Measurements from ENCODE around the gene KANSL1.
A peak's percentile ranks its signal among the peaks of the same experiment; 100 is the strongest.
"Not testable (repeated sequence)": the region's sequence is repeated elsewhere in the genome, so short reads cannot be mapped to it uniquely, and the experiment has no call there.

KANSL1 gene

DNA sequence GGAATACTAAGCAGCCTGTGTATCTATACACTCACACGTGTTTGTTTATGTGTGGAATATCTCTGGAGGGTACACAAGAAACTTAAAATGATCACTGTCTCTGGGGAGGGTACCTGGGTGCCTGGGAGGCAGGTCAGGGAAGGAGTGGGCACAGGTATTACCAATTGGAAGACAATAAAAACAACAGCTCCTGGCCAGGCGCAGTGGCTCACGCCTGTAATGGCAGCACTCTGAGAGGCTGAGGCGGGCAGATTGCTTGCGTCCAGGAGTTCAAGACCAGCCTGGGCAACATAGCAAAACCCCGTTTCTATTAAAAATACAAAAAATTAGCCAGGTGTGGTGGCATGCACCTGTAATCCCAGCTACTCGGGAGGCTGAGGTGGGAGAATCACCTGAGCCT, 169.9 kb downstream of the KANSL1 start:
- DNase-seq (ENCODE audit: low read depth): not testable (repeated sequence)

DNA sequence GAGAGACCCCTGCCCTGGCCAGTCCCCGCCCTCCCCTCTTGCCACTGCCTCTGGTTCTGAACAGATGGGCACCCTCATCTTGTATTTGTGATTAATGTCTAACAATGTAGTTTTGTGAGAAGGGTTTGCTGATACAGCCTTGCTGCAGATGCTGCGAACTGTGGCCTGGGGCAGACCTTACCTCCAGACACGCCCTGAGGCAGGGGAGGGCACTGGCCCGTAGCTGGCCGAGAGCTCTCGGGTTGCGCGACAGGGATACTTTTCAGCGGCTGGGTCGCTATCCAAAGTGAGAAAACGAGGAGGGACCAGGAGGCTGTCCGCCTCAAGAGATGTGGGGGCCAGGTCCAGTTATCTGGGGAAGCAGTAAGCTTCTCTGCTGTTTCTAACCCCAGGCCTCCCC, 172.2 kb downstream of the KANSL1 start:
- no peak for DNase-seq (ENCODE audit: low read depth)

DNA sequence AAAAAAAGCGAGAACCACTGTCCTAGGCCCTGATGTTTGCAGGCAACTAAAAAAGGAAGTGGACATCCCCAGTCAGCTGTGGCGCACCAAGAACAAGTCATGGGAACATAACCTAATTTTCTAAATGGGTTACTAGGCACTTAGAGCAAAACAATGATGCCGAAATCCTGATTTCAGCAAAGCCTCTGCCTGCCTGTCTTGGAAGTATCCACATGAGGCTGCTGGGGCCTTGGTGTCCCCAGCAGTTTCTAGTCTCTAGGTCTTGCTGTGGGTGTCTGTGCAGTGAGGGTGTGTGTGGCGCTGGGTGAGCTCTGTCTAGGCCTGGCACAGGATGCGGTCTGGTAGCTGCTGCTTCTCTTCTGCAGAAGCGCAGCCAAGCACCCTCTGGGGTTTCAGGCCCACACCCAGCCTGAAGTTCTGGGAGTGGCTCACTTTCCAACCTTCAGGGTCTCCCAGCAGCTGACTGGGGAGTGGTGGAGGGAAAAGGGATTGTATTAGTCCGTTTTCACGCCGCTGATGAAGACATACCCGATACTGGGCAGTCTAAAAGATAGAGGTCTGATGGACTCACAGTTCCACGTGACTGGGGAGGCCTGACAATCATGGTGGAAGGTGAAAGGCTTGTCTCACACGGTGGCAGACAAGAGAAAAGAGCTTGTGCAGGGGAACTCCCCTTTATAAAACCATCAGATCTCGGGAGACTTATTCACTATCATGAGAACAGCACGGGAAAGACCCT, 173.0 kb downstream of the KANSL1 start:
- no peak for DNase-seq (ENCODE audit: low read depth)

DNA sequence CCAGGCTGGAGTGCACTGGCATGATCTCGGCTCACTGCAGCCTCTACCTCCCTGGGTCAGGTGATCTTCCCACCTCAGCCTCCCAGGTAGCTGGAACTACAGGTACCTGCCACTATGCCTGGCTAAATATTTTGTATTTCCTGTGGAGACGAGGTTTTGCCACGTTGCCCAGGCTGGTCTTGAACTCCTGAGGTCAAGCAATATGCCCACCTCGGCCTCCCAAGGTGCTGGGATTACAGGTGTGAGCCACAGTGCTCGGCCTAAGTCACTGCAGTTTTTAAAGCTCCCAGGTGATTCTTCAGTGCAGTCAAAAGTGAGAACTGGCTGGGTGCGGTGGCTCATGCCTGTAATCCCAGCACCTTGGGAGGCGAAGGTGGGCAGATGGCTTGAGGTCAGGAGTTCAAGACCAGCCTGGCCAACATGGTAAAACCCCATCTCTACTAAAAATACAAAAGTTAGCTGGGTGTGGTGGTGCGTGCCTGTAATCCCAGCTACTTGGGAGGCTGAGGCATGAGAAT, 173.8 kb downstream of the KANSL1 start:
- not testable (repeated sequence) for DNase-seq (ENCODE audit: low read depth)

- peak; percentile 77 for DNase-seq (ENCODE audit: low read depth)
Observed at GRCh38 chr17:46013502-46014165, 179.6 kb downstream of the KANSL1 start.

GRCh38 chr17:46013127-46013501, 180.1 kb downstream of the KANSL1 start:
- DNase-seq (ENCODE audit: low read depth): no peak

GRCh38 chr17:46012506-46013079, 180.6 kb downstream of the KANSL1 start:
- DNase-seq (ENCODE audit: low read depth): no peak

DNA sequence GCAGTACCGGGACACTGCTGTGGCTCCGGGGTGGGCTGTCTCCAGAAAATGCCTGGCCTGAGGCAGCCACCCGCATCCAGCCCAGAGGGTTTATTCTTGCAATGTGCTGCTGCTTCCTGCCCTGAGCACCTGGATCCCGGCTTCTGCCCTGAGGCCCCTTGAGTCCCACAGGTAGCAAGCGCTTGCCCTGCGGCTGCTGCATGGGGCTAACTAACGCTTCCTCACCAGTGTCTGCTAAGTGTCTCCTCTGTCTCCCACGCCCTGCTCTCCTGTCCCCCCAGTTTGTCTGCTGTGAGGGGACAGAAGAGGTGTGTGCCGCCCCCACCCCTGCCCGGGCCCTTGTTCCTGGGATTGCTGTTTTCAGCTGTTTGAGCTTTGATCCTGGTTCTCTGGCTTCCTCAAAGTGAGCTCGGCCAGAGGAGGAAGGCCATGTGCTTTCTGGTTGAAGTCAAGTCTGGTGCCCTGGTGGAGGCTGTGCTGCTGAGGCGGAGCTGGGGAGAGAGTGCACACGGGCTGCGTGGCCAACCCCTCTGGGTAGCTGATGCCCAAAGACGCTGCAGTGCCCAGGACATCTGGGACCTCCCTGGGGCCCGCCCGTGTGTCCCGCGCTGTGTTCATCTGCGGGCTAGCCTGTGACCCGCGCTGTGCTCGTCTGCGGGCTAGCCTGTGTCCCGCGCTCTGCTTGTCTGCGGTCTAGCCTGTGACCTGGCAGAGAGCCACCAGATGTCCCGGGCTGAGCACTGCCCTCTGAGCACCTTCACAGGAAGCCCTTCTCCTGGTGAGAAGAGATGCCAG, 181.3 kb downstream of the KANSL1 start:
- no peak for DNase-seq (ENCODE audit: low read depth)

DNA sequence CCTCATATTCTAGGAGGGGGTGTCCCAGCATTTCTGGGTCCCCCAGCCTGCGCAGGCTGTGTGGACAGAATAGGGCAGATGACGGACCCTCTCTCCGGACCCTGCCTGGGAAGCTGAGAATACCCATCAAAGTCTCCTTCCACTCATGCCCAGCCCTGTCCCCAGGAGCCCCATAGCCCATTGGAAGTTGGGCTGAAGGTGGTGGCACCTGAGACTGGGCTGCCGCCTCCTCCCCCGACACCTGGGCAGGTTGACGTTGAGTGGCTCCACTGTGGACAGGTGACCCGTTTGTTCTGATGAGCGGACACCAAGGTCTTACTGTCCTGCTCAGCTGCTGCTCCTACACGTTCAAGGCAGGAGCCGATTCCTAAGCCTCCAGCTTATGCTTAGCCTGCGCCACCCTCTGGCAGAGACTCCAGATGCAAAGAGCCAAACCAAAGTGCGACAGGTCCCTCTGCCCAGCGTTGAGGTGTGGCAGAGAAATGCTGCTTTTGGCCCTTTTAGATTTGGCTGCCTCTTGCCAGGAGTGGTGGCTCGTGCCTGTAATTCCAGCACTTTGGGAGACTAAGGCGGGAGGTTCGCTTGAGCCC, 182.5 kb downstream of the KANSL1 start:
- DNase-seq (ENCODE audit: low read depth): no peak

DNA sequence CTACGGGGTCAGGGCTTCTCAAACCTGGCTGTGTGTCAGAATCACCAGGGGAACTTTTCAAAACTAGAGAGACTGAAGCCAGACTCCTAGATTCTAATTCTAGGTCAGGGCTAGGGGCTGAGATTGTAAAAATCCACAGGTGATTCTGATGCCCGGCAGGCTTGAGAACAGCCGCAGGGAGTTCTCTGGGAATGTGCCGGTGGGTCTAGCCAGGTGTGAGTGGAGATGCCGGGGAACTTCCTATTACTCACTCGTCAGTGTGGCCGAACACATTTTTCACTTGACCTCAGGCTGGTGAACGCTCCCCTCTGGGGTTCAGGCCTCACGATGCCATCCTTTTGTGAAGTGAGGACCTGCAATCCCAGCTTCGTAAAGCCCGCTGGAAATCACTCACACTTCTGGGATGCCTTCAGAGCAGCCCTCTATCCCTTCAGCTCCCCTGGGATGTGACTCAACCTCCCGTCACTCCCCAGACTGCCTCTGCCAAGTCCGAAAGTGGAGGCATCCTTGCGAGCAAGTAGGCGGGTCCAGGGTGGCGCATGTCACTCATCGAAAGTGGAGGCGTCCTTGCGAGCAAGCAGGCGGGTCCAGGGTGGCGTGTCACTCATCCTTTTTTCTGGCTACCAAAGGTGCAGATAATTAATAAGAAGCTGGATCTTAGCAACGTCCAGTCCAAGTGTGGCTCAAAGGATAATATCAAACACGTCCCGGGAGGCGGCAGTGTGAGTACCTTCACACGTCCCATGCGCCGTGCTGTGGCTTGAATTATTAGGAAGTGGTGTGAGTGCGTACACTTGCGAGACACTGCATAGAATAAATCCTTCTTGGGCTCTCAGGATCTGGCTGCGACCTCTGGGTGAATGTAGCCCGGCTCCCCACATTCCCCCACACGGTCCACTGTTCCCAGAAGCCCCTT, 183.3 kb downstream of the KANSL1 start:
- DNase-seq (ENCODE audit: low read depth): no peak

- DNase-seq (ENCODE audit: low read depth): no peak
Observed at GRCh38 chr17:46008591-46008990, 184.6 kb downstream of the KANSL1 start.

DNA sequence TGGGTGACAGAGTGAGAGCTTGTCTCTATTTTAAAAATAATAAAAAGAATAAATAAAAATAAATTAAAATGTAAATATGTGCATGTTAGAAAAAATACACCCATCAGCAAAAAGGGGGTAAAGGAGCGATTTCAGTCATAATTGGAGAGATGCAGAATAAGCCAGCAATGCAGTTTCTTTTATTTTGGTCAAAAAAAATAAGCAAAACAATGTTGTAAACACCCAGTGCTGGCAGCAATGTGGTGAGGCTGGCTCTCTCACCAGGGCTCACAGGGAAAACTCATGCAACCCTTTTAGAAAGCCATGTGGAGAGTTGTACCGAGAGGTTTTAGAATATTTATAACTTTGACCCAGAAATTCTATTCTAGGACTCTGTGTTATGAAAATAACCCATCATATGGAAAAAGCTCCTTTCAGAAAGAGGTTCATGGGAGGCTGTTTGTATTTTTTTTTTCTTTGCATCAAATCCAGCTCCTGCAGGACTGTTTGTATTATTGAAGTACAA, 185.7 kb downstream of the KANSL1 start:
- no peak for DNase-seq (ENCODE audit: low read depth)

DNA sequence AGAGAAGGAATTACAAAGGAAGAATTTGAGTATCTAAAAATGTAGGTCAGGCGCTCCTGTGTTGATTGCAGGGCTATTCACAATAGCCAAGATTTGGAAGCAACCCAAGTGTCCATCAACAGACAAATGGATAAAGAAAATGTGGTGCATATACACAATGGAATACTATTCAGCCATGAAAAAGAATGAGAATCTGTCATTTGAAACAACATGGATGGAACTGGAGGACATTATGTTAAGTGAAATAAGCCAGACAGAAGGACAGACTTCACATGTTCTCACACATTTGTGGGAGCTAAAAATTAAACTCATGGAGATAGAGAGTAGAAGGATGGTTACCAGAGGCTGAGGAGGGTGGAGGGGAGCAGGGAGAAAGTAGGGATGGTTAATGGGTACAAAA, 187.1 kb downstream of the KANSL1 start:
- DNase-seq (ENCODE audit: low read depth): not testable (repeated sequence)

- DNase-seq (ENCODE audit: low read depth): no peak
Observed at GRCh38 chr17:46003907-46004748, 189.1 kb downstream of the KANSL1 start.

GRCh38 chr17:46002973-46003316, 190.3 kb downstream of the KANSL1 start:
- no peak for DNase-seq (ENCODE audit: low read depth)

DNA sequence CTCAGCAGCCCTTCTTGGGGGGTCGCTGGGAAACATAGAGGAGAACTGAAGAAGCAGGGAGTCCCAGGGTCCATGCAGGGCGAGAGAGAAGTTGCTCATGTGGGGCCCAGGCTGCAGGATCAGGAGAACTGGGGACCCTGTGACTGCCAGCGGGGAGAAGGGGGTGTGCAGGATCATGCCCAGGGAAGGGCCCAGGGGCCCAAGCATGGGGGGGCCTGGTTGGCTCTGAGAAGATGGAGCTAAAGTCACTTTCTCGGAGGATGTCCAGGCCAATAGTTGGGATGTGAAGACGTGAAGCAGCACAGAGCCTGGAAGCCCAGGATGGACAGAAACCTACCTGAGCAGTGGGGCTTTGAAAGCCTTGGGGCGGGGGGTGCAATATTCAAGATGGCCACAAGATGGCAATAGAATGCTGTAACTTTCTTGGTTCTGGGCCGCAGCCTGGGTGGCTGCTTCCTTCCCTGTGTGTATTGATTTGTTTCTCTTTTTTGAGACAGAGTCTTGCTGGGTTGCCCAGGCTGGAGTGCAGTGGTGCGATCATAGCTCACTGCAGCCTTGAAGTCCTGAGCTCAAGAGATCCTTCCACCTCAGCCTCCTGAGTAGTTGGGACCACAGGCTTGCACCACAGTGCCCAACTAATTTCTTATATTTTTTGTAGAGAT, 190.8 kb downstream of the KANSL1 start:
- DNase-seq (ENCODE audit: low read depth): peak; percentile 30

DNA sequence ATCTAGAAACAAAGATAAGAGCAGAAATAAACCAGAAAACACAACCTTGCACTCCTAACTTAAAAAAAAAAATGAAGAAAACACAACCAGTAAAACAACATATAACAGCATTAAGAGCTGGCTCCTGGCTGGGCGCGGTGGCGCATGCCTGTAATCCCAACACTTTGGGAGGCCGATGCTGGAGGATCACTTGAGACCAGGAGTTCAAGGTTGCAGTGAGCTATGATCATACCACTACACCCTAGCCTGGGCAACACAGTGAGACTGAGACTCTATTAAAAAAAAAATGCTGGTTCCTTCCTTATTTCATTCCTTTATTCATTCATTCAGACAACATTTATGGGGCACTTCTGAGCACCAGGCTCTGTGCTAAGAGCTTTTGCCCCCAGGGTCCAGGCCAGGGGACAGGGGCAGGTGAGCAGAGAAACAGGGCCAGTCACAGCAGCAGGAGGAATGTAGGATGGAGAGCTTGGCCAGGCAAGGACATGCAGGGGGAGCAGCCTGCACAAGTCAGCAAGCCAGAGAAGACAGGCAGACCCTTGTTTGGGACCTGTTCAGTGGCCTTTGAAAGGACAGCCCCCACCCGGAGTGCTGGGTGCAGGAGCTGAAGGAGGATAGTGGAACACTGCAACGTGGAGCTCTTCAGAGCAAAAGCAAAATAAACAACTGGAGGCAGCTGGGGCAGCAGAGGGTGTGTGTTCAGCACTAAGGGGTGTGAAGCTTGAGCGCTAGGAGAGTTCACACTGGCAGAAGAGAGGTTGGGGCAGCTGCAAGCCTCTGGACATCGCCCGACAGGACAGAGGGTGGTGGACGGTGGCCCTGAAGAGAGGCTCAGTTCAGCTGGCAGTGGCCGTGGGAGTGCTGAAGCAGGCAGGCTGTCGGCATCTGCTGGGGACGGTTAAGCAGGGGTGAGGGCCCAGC, 191.6 kb downstream of the KANSL1 start:
- no peak for DNase-seq (ENCODE audit: low read depth)

GRCh38 chr17:46000757-46001156, 192.5 kb downstream of the KANSL1 start:
- no peak for DNase-seq (ENCODE audit: low read depth)

All from fibroblast of gingiva (primary cell).